NCI-H2227 (cell line): ENCODE data around the gene STX8.
A peak's percentile ranks its signal among the peaks of the same experiment; 100 is the strongest.
"Not testable (repeated sequence)": the region's sequence is repeated elsewhere in the genome, so short reads cannot be mapped to it uniquely, and the experiment has no call there.

Source experiments
- DNase-seq: peaks from one replicate; lab custom pipeline; 2025; ENCODE audit not compliant: unreplicated experiment; lab: John Stamatoyannopoulos, UW

STX8 gene

GRCh38 chr17:9269350-9270035, 306.1 kb downstream of the STX8 start:
- no peak for DNase-seq

- DNase-seq, result no peak
These were observed 307.1 kb downstream of the STX8 start for GRCh38 chr17:9268546-9268945.

- DNase-seq, result no peak
These were observed 308.9 kb downstream of the STX8 start for GRCh38 chr17:9266697-9267117.

- DNase-seq, result no peak
These were observed 309.5 kb downstream of the STX8 start for GRCh38 chr17:9266031-9266680.

GRCh38 chr17:9261081-9262012, 314.3 kb downstream of the STX8 start:
- no peak for DNase-seq

- no peak for DNase-seq
These were observed 316.2 kb downstream of the STX8 start for GRCh38 chr17:9259419-9259818.

- DNase-seq, result no peak
These were observed 317.3 kb downstream of the STX8 start for GRCh38 chr17:9258115-9259015.

- not testable (repeated sequence) for DNase-seq
These were observed 318.0 kb downstream of the STX8 start for GRCh38 chr17:9257630-9257965.

GRCh38 chr17:9256751-9257629, 318.6 kb downstream of the STX8 start:
- DNase-seq, result no peak

GRCh38 chr17:9256361-9256750, 319.3 kb downstream of the STX8 start:
- DNase-seq, result no peak

- no peak for DNase-seq
These were observed 319.8 kb downstream of the STX8 start for GRCh38 chr17:9255833-9256232.

- DNase-seq, result no peak
These were observed 320.8 kb downstream of the STX8 start for GRCh38 chr17:9254841-9255240.

- DNase-seq, result no peak
These were observed 322.3 kb downstream of the STX8 start for GRCh38 chr17:9253308-9253707.

- no peak for DNase-seq
These were observed 324.3 kb downstream of the STX8 start for GRCh38 chr17:9251273-9251672.

- no peak for DNase-seq
These were observed 326.2 kb downstream of the STX8 start for GRCh38 chr17:9249245-9249953.

- DNase-seq, result no peak
These were observed 328.1 kb downstream of the STX8 start for GRCh38 chr17:9247401-9247938.

GRCh38 chr17:9244066-9245052, 331.3 kb downstream of the STX8 start:
- DNase-seq, result peak; percentile 33

GRCh38 chr17:9242983-9243382, 332.6 kb downstream of the STX8 start:
- DNase-seq, result no peak
